Measurements from ENCODE around the gene UCP2. TPM values are rescaled to one million over a fixed set of nuclear protein-coding genes. Genes with fewer than 3 reads are reported as not detected.

UCP2 gene
- total and polyA plus RNA-seq, 2 donors (not counting 3 experiments of a cell fraction or from before 2014, with no cell fraction given), result 16.5 to 24.0 TPM

- H3K9me3 ChIP-seq (replicated peaks; ENCODE audit: control insufficient read depth, insufficient read depth, low read length), result no peaks in the 10 kb centered on the region
- H3K27me3 ChIP-seq (ENCODE audit: control insufficient read depth in 2 of 2, insufficient read depth in 2 of 2, low read length in 2 of 2), result no peaks in the 10 kb centered on the region
- no peak overlapping the region for H2AFZ ChIP-seq (ENCODE audit: low read depth, low read length)
- dilution Hi-C loops (cut with MboI; ENCODE audit: extremely low pct_ligation_motif_present, low sequenced_read_pairs) (no loop called here), intact Hi-C loops (cut with micrococcal nuclease) (loop anchor here (5.0 to 10.0 kb wide), 2 partner anchors 168 to 530 kb away; partner anchors contain the start of gene RAB6A)
- H3K4me1 ChIP-seq (ENCODE audit: control insufficient read depth, extremely low read depth, insufficient read depth, low read length), result no peaks in the 10 kb centered on the region
- no peak overlapping the region for H3K4me3 ChIP-seq (replicated peaks in 1 of 3; ENCODE audit: insufficient read depth in 1 of 3, low read depth in 1 of 3, low read length in 3 of 3)
- TF ChIP-seq GATA2 (IDR thresholded peaks at IDR 0.05; ENCODE audit: insufficient read depth, insufficient read length, low read depth, low read length), result no peak
- CTCF ChIA-PET, result interaction anchor here (0.7 to 4.3 kb wide), 7 partner anchors 10 to 307 kb away, joined by 3 to 89 read pairs (median 4); partner anchors contain the start of gene MRPL48
- H3K9ac ChIP-seq (replicated peaks; ENCODE audit: extremely low read depth, insufficient read depth, low read length), result no peak overlapping the region
- H4K20me1 ChIP-seq (replicated peaks; ENCODE audit: control insufficient read depth, extremely low read depth, insufficient read depth, low read length), result no peaks in the 10 kb centered on the region
- DNase-seq (ENCODE audit: low read depth, low spot score), result no peak
- BruUV-seq (replicated peaks), result no TSS peak
- no peaks in the 10 kb centered on the region for H3K36me3 ChIP-seq (ENCODE audit: control insufficient read depth in 2 of 2, extremely low read depth in 1 of 2, insufficient read depth in 2 of 2, low read length in 2 of 2)
- no peaks in the 10 kb centered on the region for H3K9me1 ChIP-seq (replicated peaks; ENCODE audit: control insufficient read depth, extremely low read depth, insufficient read depth, low read length)
- no peak overlapping the region for H3K27ac ChIP-seq (ENCODE audit: insufficient read depth, low read depth, low read length)
- no peak for FAIRE-seq
- POLR2A ChIA-PET, result no interaction called here
- no peak overlapping the region for H3K4me2 ChIP-seq (ENCODE audit: insufficient read depth, low read length)
- H3K79me2 ChIP-seq (ENCODE audit: control insufficient read depth, insufficient read depth, low read length), result no peaks in the 10 kb centered on the region
These were observed 49.9 kb downstream of the UCP2 start for GRCh38 chr11:73932781-73933180.

- Histone ChIP-seq H2AFZ (ENCODE audit: low read depth, low read length) (no peak overlapping the region), H3K4me2 (ENCODE audit: insufficient read depth, low read length) (no peak overlapping the region), H3K4me3 (replicated peaks in 1 of 3; ENCODE audit: insufficient read depth in 1 of 3, low read depth in 1 of 3, low read length in 3 of 3) (no peak overlapping the region), H3K79me2 (ENCODE audit: control insufficient read depth, insufficient read depth, low read length) (no peaks in the 10 kb centered on the region), H3K9me3 (replicated peaks; ENCODE audit: control insufficient read depth, insufficient read depth, low read length) (no peaks in the 10 kb centered on the region), H3K36me3 (ENCODE audit: control insufficient read depth in 2 of 2, extremely low read depth in 1 of 2, insufficient read depth in 2 of 2, low read length in 2 of 2) (peaks cover 0 to 3% of the 10 kb centered on the region in 2 experiments), H3K9me1 (replicated peaks; ENCODE audit: control insufficient read depth, extremely low read depth, insufficient read depth, low read length) (no peaks in the 10 kb centered on the region), H3K9ac (replicated peaks; ENCODE audit: extremely low read depth, insufficient read depth, low read length) (no peak overlapping the region), H4K20me1 (replicated peaks; ENCODE audit: control insufficient read depth, extremely low read depth, insufficient read depth, low read length) (no peaks in the 10 kb centered on the region), H3K4me1 (ENCODE audit: control insufficient read depth, extremely low read depth, insufficient read depth, low read length) (no peaks in the 10 kb centered on the region), H3K27me3 (ENCODE audit: control insufficient read depth in 2 of 2, insufficient read depth in 2 of 2, low read length in 2 of 2) (no peaks in the 10 kb centered on the region), H3K27ac (ENCODE audit: insufficient read depth, low read depth, low read length) (no peak overlapping the region)
- dilution Hi-C loops (cut with MboI; ENCODE audit: extremely low pct_ligation_motif_present, low sequenced_read_pairs), result no loop called here
- no peak for TF ChIP-seq MYC (IDR thresholded peaks at IDR 0.05; ENCODE audit: low read depth, low read length)
- no peak for TF ChIP-seq POLR2AphosphoS5 (IDR thresholded peaks at IDR 0.05; ENCODE audit: insufficient read depth, low read depth, low read length)
- no peak for TF ChIP-seq POLR2A (IDR thresholded peaks at IDR 0.05; ENCODE audit: low read depth, low read length)
- TF ChIP-seq EZH2 (IDR thresholded peaks at IDR 0.05; ENCODE audit: borderline replicate concordance, low read depth, low read length, severe bottlenecking), result no peak
- no peak for TF ChIP-seq JUN (IDR thresholded peaks at IDR 0.05; ENCODE audit: borderline replicate concordance, insufficient read depth, insufficient read length, low read depth)
- DNase-seq (ENCODE audit: low read depth, low spot score) (no peak), FAIRE-seq (no peak)
- ChIA-PET POLR2A (no interaction called here), CTCF (interaction anchor here (0.6 to 4.3 kb wide), 40 partner anchors 8 to 581 kb away, joined by 3 to 89 read pairs (median 4); partner anchors contain the start of genes MRPL48, PLEKHB1 and RAB6A)
- BruUV-seq (replicated peaks), result no TSS peak
- intact Hi-C loops (cut with micrococcal nuclease), result loop anchor here (1.0 to 10.0 kb wide), 3 partner anchors 167 to 530 kb away; partner anchors contain the start of genes FAM168A and RAB6A
These were observed 50.7 kb downstream of the UCP2 start for GRCh38 chr11:73931951-73932350.
